Erythroblast (primary cell): ENCODE data around the gene PTPRN2.

ENCODE experiments used
- GATA1 ChIP-seq: IDR thresholded peaks from 2 replicates; pipeline ENCODE4 v1.6.1; 2011; ENCODE audit warnings: low read depth, mild to moderate bottlenecking, control low read depth, low read length, moderate library complexity
- POLR2A ChIP-seq: IDR thresholded peaks from 2 replicates; pipeline ENCODE4 v1.6.1; 2011; ENCODE audit warnings: mild to moderate bottlenecking, low read length

DNA sequence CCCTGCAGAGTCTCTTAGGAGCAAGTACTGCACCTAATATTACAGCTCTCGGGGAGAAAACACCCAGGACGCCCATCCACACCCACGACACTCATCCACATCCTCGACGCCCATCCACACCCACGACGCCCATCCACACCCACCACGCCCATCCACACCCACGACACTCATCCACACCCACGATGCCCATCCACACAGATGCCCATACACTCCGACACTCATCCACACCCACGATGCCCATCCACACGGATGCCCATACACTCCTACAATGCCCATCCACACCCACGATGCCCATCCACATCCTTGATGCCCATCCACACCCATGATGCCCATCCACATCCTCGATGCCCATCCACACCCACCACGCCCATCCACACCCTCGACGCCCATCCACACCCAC, 503.1 kb downstream of the PTPRN2 start:
- no peak for TF ChIP-seq POLR2A
- no peak for TF ChIP-seq GATA1
